Measurements from ENCODE around the gene ALPK3. TPM values are rescaled to one million over a fixed set of nuclear protein-coding genes. Genes with fewer than 3 reads are reported as not detected.

The ALPK3 gene
- total and polyA plus RNA-seq, 9 of the 15 experiments (the other 6 are each of a cell fraction or from before 2014, with no cell fraction given), result 0.04 to 1.0 (median 0.07) TPM; not detected in 2

GRCh38 chr15:84889313-84889990 lies 72.3 kb downstream of the ALPK3 start:
- FAIRE-seq (no peak), DNase-seq (ENCODE audit: extremely low read depth in 1 of 4, low spot score in 3 of 4) (no peak), ATAC-seq (no peak)
- H3K27me3 ChIP-seq (ENCODE audit: control insufficient read depth in 2 of 2, insufficient read depth in 2 of 2, low read length in 2 of 2), result peaks cover 5 to 29% of the 10 kb centered on the region in 2 experiments; a peak in 4 of 5 replicates
- H3K27ac ChIP-seq (ENCODE audit: extremely low read depth, low read depth, low read length), result no peak overlapping the region
- no peaks in the 10 kb centered on the region for H3K9me1 ChIP-seq (ENCODE audit: control insufficient read depth, insufficient read depth, low read length)
- ChIA-PET CTCF (ENCODE audit: low intra/inter-chr PET ratio) (no interaction called here), POLR2A (no interaction called here)
- no peak overlapping the region for H3K9ac ChIP-seq (ENCODE audit: insufficient read depth in 1 of 2, low read depth in 2 of 2, low read length in 2 of 2)
- no peaks in the 10 kb centered on the region for H3K9me3 ChIP-seq (replicated peaks; ENCODE audit: control insufficient read depth, insufficient read depth, low read depth, low read length)
- H3K36me3 ChIP-seq (ENCODE audit: control insufficient read depth, insufficient read depth, low read length), result no peaks in the 10 kb centered on the region
- H3K79me2 ChIP-seq (ENCODE audit: control insufficient read depth, insufficient read depth, low read length), result no peaks in the 10 kb centered on the region
- in situ Hi-C loops (cut with MboI), result loop anchor here (25.0 kb wide), 1 partner anchor 302 kb away; no protein-coding TSS in a partner anchor
- no peaks in the 10 kb centered on the region for H4K20me1 ChIP-seq (replicated peaks; ENCODE audit: control insufficient read depth, insufficient read depth, low read length)
- H3K4me2 ChIP-seq (ENCODE audit: insufficient read depth, low read length), result no peak overlapping the region
- no peak overlapping the region for H3K4me3 ChIP-seq
- TF ChIP-seq HES1 (IDR thresholded peaks at IDR 0.05; ENCODE audit: low read depth), result no peak
- no peak for TF ChIP-seq ZFP91 (CRISPR knock-in tag; IDR thresholded peaks at IDR 0.05)
- TF ChIP-seq CBX8 (IDR thresholded peaks at IDR 0.05; ENCODE audit: borderline replicate concordance, extremely low read depth, low read depth, low read length, poor library complexity, severe bottlenecking), result no peak
- no peak for TF ChIP-seq SPI1 (IDR thresholded peaks at IDR 0.05; ENCODE audit: borderline replicate concordance, low read depth, low read length)
- peak; percentile 68 for TF ChIP-seq EGR1 (conservative IDR thresholded peaks at IDR 0.05)
- peak; percentile 94 for TF ChIP-seq ZNF512 (tag; IDR thresholded peaks at IDR 0.05)
- TF ChIP-seq ZBTB33 (CRISPR knock-in tag; IDR thresholded peaks at IDR 0.05), result no peak
- no peak for TF ChIP-seq TFAP4 (CRISPR knock-in tag; IDR thresholded peaks at IDR 0.05; ENCODE audit: borderline replicate concordance)
- intact Hi-C loops (cut with micrococcal nuclease), result loop anchor here (10.0 kb wide), 1 partner anchor 155 kb away; no protein-coding TSS in a partner anchor
- H3K4me1 ChIP-seq (replicated peaks in 1 of 2; ENCODE audit: control insufficient read depth in 2 of 2, insufficient read depth in 2 of 2, low read length in 2 of 2), result peaks cover 2 to 10% of the 10 kb centered on the region in 2 experiments; a peak in 3 of 5 replicates
- WGBS (ENCODE audit: insufficient coverage, low coverage, missing lambda C conversion rate), result 33% methylated on average over 6 of the region's 8 CpGs
- BruUV-seq (replicated peaks), result no TSS peak
- no peak overlapping the region for H2AFZ ChIP-seq (ENCODE audit: low read depth, low read length)

Measured in K562 (cell line).